Measurements from ENCODE around the gene MGST2. TPM values are rescaled to one million over a fixed set of nuclear protein-coding genes. Genes with fewer than 3 reads are reported as not detected.

MGST2 gene
- total RNA-seq (1 to 10 TPM in 1 of 2 experiments, under 1 TPM in 1; 0.70 to 3.0 TPM), total RNA-seq (0.08 to 10.0 (median 1.8) reads per million in 172 experiments)
- 13.8 TPM for polyA plus RNA-seq (2013, experiment 1 of 2)
- 8.7 TPM for polyA plus RNA-seq (2013, experiment 2 of 2)

- DNase-seq (peak in 9 of 14 experiments; percentile 4 to 59 (median 28)), ATAC-seq (ENCODE audit: poor library complexity) (peak; percentile 51)
- no peaks in the 10 kb centered on the region for H3K9me3 Mint-ChIP-seq
- H3K4me3 Mint-ChIP-seq: peak within 1 kb of the TSS; percentile 89
- peak within 1 kb of the TSS; percentile 70 for H3K27ac Mint-ChIP-seq
- H3K4me3 ChIP-seq (ENCODE audit: low read length): peak within 1 kb of the TSS; percentile 71
- intact Hi-C loops (cut with DNase I, micrococcal nuclease): loop anchor here in 1 of 2 experiments (1.0 kb wide), 1 partner anchor 9 kb away; no protein-coding TSS in a partner anchor
- H3K27me3 Mint-ChIP-seq: no peaks in the 10 kb centered on the region
- CTCF ChIA-PET: interaction anchor here (0.8 to 1.0 kb wide), 2 partner anchors 9 to 15 kb away, joined by 3 to 5 read pairs; no protein-coding TSS in a partner anchor
- no peaks in the 10 kb centered on the region for H3K9me3 ChIP-seq (ENCODE audit: control insufficient read depth in 1 of 2, insufficient read depth in 1 of 2, low read length in 2 of 2)
- POLR2A ChIA-PET: interaction anchor here (1.1 to 3.1 kb wide), 4 partner anchors 8 to 494 kb away, joined by 3 to 17 read pairs (median 11); partner anchors contain the start of gene SETD7
- H3K27ac ChIP-seq (ENCODE audit: low read depth in 1 of 2, low read length in 2 of 2): peak within 1 kb of the TSS in 1 of 2 donors; percentile 32
- H3K4me1 ChIP-seq (ENCODE audit: insufficient read depth, low read length): peaks cover 17% of the 10 kb centered on the region
- TF ChIP-seq CTCF (IDR thresholded peaks at IDR 0.05): no peak
- H3K36me3 Mint-ChIP-seq (ENCODE audit: low read depth): no peaks in the 10 kb centered on the region
- peaks cover 21% of the 10 kb centered on the region for H3K4me1 Mint-ChIP-seq (ENCODE audit: low read depth)
- no peaks in the 10 kb centered on the region for H3K27me3 ChIP-seq (ENCODE audit: control insufficient read depth in 1 of 2, insufficient read depth in 2 of 2, low read length in 2 of 2)
- H3K36me3 ChIP-seq (ENCODE audit: insufficient read depth, low read length): no peaks in the 10 kb centered on the region
Measured at GRCh38 chr4:139665690-139666529, at the start of gene MGST2. TSS of gene MGST2 (plus strand) at chr4:139665819. CDS start at chr4:139666020, 201 bp downstream.

GRCh38 chr4:139617702-139618490, 47.7 kb upstream of the MGST2 start:
- no peaks in the 10 kb centered on the region for H3K9me3 Mint-ChIP-seq
- peaks cover 1% of the 10 kb centered on the region for H3K27me3 Mint-ChIP-seq
- TF ChIP-seq CTCF (IDR thresholded peaks at IDR 0.05): no peak
- H3K4me1 Mint-ChIP-seq (ENCODE audit: low read depth): no peaks in the 10 kb centered on the region
- intact Hi-C loops (cut with DNase I, micrococcal nuclease): no loop called here
- H3K4me3 Mint-ChIP-seq: no peak overlapping the region
- Histone ChIP-seq H3K27me3 (ENCODE audit: control insufficient read depth in 1 of 2, insufficient read depth in 2 of 2, low read length in 2 of 2) (no peaks in the 10 kb centered on the region), H3K36me3 (ENCODE audit: insufficient read depth, low read length) (no peaks in the 10 kb centered on the region), H3K27ac (ENCODE audit: low read depth in 1 of 2, low read length in 2 of 2) (no peak overlapping the region), H3K9me3 (ENCODE audit: control insufficient read depth in 1 of 2, insufficient read depth in 1 of 2, low read length in 2 of 2) (no peaks in the 10 kb centered on the region), H3K4me3 (ENCODE audit: low read length) (no peak overlapping the region), H3K4me1 (ENCODE audit: insufficient read depth, low read length) (no peaks in the 10 kb centered on the region)
- no peak for DNase-seq
- no peak overlapping the region for H3K27ac Mint-ChIP-seq
- POLR2A ChIA-PET: no interaction called here
- no peak for ATAC-seq (ENCODE audit: poor library complexity)
- no peaks in the 10 kb centered on the region for H3K36me3 Mint-ChIP-seq (ENCODE audit: low read depth)
- CTCF ChIA-PET: interaction anchor here (0.6 kb wide), 1 partner anchor 345 kb away, joined by 3 read pairs; no protein-coding TSS in a partner anchor

- POLR2A ChIA-PET: no interaction called here
- DNase-seq (peak in 2 of 14 experiments; percentile 3 to 15), ATAC-seq (ENCODE audit: poor library complexity) (peak; percentile 54)
- H3K4me1 Mint-ChIP-seq (ENCODE audit: low read depth): no peaks in the 10 kb centered on the region
- Histone ChIP-seq H3K36me3 (ENCODE audit: insufficient read depth, low read length) (no peaks in the 10 kb centered on the region), H3K4me3 (ENCODE audit: low read length) (no peak overlapping the region), H3K27me3 (ENCODE audit: control insufficient read depth in 1 of 2, insufficient read depth in 2 of 2, low read length in 2 of 2) (peaks cover 0 to 4% of the 10 kb centered on the region in 2 experiments), H3K9me3 (ENCODE audit: control insufficient read depth in 1 of 2, insufficient read depth in 1 of 2, low read length in 2 of 2) (no peaks in the 10 kb centered on the region), H3K4me1 (ENCODE audit: insufficient read depth, low read length) (no peaks in the 10 kb centered on the region), H3K27ac (ENCODE audit: low read depth in 1 of 2, low read length in 2 of 2) (no peak overlapping the region)
- no peak overlapping the region for H3K4me3 Mint-ChIP-seq
- no peak for TF ChIP-seq CTCF (IDR thresholded peaks at IDR 0.05)
- intact Hi-C loops (cut with DNase I, micrococcal nuclease): no loop called here
- H3K27me3 Mint-ChIP-seq: peaks cover 8% of the 10 kb centered on the region
- no peak overlapping the region for H3K27ac Mint-ChIP-seq
- CTCF ChIA-PET: interaction anchor here (0.9 kb wide), 1 partner anchor 14 kb away, joined by 3 read pairs; no protein-coding TSS in a partner anchor
- H3K9me3 Mint-ChIP-seq: no peaks in the 10 kb centered on the region
- no peaks in the 10 kb centered on the region for H3K36me3 Mint-ChIP-seq (ENCODE audit: low read depth)
Measured at GRCh38 chr4:139619644-139620043, 46.0 kb upstream of the MGST2 start.

Measured in CD4-positive, alpha-beta T cell (primary cell).